Muscle layer of colon (tissue), 2 donors: Measurements from ENCODE around the gene SLC6A4.
"Not testable (repeated sequence)": the region's sequence is repeated elsewhere in the genome, so short reads cannot be mapped to it uniquely, and the experiment has no call there.

Source experiments
- H3K27ac ChIP-seq: one replicate; pipeline ENCODE4 v1.7.0; 2013; ENCODE audit warnings: low read depth, mild to moderate bottlenecking, low read length, moderate library complexity
- H3K27me3 ChIP-seq, 2 donors: one replicate each; pipeline ENCODE4 v1.7.0; 2013; ENCODE audit warnings: low read length in 2 of 2, mild to moderate bottlenecking in 2 of 2; ENCODE audit not compliant: insufficient read depth in 2 of 2, control insufficient read depth in 1 of 2
- H3K36me3 ChIP-seq: one replicate; pipeline ENCODE4 v1.7.0; 2013; ENCODE audit warnings: mild to moderate bottlenecking, low read length; ENCODE audit not compliant: insufficient read depth
- H3K4me1 ChIP-seq: one replicate; pipeline ENCODE4 v1.7.0; 2013; ENCODE audit warnings: mild to moderate bottlenecking, low read length; ENCODE audit not compliant: insufficient read depth
- H3K4me3 ChIP-seq, 2 donors: one replicate each; pipeline ENCODE4 v1.7.0; 2013; ENCODE audit warnings: low read length in 2 of 2, low read depth in 1 of 2, mild to moderate bottlenecking in 1 of 2, moderate library complexity in 1 of 2
- H3K9ac ChIP-seq: one replicate; pipeline ENCODE4 v1.7.0; 2013; ENCODE audit warnings: low read length
- H3K9me3 ChIP-seq: one replicate; pipeline ENCODE4 v1.7.0; 2013; ENCODE audit warnings: mild to moderate bottlenecking, low read length
- donor health status: abdominal sarcoma.
- donor health status: Adenocarcinoma of cecum.

Gene SLC6A4

DNA sequence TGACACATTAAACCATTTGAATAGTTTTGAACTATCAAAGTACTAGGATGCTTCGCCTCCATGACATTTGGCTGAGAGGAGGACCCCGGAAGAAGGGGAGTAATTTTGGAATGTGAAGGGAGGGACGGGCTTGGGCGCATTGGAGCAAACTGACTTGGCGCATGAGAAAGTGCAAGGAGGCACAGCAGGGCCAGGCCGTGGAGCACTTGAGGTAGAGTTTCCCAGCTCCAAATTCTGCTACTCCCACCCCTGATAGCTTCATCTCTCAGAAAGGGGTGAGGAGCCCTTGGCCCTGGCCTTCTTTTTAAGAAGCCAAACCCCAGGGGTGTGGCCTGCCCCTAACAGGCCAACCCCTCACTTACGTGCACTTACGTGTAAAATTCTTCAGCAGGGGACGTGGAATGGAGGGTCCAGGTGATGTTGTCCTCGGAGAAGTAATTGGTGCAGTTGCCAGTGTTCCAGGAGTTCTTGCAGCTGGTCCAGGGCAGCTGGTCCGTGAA, 17.7 kb downstream of the SLC6A4 start:
- Histone ChIP-seq H3K9me3 (no peaks in the 10 kb centered on the region), H3K36me3 (no peaks in the 10 kb centered on the region), H3K27me3 (no peaks in the 10 kb centered on the region), H3K4me3 (no peak overlapping the region), H3K9ac (no peak overlapping the region), H3K4me1 (no peaks in the 10 kb centered on the region), H3K27ac (no peak overlapping the region)

DNA sequence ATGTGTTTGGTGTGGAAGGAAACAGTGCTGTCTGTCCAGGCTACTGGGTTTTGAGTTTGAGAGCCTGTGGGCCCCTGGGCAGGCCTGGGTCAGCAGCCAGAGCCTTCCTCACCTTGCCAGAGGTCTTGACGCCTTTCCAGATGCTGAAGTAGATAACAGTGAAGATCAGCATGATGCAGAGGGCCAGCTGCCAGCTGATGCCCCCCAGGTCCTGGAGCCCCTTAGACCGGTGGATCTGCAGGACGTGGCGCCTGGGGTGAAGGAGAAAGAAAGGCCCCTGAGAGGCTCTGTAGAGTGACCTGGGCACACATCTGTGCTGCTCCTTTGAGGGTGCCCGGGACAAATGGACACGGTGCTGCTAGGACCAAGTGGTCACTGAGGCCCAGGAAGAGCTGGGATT, 18.4 kb downstream of the SLC6A4 start:
- no peak overlapping the region for H3K27ac ChIP-seq
- H3K9me3 ChIP-seq, result no peaks in the 10 kb centered on the region
- H3K9ac ChIP-seq, result no peak overlapping the region
- H3K4me1 ChIP-seq, result no peaks in the 10 kb centered on the region
- H3K4me3 ChIP-seq, result no peak overlapping the region
- no peaks in the 10 kb centered on the region for H3K27me3 ChIP-seq
- H3K36me3 ChIP-seq, result no peaks in the 10 kb centered on the region

DNA sequence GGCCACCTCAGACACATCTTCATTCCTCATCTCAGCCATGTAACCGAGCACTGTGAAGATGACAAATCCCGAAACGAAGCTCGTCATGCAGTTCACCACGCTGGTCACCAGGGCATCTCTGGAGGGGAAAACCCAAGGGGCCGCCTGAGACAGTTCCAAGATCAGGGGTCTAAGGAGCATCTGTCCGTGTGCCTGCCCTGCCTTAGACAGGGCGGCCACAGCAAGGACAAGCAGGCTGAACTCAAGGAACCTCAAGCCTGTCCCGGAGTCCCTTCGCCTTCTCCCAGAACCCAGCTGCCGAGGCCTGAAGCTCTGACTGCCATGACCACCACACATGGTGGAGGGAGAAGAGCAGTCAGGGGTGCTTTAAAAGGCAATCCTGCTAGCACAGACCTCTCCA, 22.7 kb downstream of the SLC6A4 start:
- no peaks in the 10 kb centered on the region for H3K4me1 ChIP-seq
- H3K36me3 ChIP-seq, result no peaks in the 10 kb centered on the region
- H3K27me3 ChIP-seq, result no peaks in the 10 kb centered on the region
- no peaks in the 10 kb centered on the region for H3K9me3 ChIP-seq
- no peak overlapping the region for H3K9ac ChIP-seq
- H3K27ac ChIP-seq, result no peak overlapping the region
- H3K4me3 ChIP-seq, result no peak overlapping the region

DNA sequence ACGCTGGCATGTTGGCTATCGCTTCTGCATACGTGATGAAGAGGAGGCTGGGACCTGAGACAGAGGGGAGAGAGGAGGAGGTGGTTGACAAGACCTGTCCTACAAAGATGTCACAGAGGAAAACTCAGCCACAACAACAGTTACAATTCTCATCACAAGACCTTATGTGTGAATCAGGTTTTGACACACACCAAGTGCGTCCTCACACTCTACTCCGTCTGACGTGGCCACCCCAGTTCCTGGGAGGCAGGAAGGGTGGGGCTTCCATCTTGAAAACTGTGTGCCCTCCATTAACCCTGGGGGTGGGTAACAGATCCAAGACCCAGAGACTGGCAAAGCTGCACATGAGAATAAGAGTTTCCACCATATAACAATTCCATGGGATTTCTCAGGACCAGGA, 24.1 kb downstream of the SLC6A4 start:
- H3K9me3 ChIP-seq, result no peaks in the 10 kb centered on the region
- H3K36me3 ChIP-seq, result no peaks in the 10 kb centered on the region
- no peak overlapping the region for H3K4me3 ChIP-seq
- H3K9ac ChIP-seq, result no peak overlapping the region
- H3K4me1 ChIP-seq, result no peaks in the 10 kb centered on the region
- H3K27ac ChIP-seq, result no peak overlapping the region
- H3K27me3 ChIP-seq, result no peaks in the 10 kb centered on the region

DNA sequence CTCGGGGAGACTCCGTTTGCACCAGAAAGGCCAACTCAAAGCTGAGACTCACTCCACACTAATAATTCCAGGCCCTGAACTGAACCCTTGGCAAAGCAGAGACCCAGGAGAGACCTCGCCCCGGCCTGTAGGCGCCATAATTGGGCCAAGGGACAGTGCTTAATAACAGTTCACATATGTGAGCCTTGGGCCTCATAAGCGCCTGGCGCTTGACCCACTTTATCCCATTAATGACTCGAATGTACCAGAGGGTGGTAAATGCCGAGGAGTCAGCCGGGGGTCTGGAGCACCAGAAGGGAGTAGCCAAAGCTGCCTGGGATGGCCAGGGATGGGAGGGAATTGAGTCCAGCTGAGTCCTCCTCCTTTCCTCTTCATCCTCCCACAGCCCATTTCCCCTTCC, 24.6 kb downstream of the SLC6A4 start:
- Histone ChIP-seq H3K4me3 (no peak overlapping the region), H3K9ac (no peak overlapping the region), H3K27ac (no peak overlapping the region), H3K36me3 (no peaks in the 10 kb centered on the region), H3K27me3 (no peaks in the 10 kb centered on the region), H3K9me3 (no peaks in the 10 kb centered on the region), H3K4me1 (no peaks in the 10 kb centered on the region)

DNA sequence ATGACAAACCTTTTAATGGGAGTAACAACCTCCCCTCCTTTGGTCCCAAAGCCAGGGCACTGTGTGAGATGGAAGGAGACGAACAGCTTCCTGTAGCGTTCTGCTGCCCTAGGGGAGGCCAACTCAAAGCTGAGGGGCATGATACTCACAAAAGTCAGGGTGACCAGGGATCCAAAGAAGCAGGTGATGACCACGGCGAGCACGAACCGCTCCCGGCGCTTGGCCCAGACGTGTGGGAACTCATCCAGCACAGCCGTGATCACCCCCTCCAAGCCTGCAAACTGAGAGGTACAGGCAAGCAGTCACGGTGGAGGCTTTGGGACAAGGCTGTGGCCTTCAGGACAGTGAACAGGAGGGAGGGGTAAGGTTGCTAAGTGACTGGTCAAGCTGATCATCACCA, 25.1 kb downstream of the SLC6A4 start:
- Histone ChIP-seq H3K36me3 (no peaks in the 10 kb centered on the region), H3K4me1 (no peaks in the 10 kb centered on the region), H3K9me3 (no peaks in the 10 kb centered on the region), H3K27ac (no peak overlapping the region), H3K9ac (no peak overlapping the region), H3K4me3 (no peak overlapping the region), H3K27me3 (no peaks in the 10 kb centered on the region)

DNA sequence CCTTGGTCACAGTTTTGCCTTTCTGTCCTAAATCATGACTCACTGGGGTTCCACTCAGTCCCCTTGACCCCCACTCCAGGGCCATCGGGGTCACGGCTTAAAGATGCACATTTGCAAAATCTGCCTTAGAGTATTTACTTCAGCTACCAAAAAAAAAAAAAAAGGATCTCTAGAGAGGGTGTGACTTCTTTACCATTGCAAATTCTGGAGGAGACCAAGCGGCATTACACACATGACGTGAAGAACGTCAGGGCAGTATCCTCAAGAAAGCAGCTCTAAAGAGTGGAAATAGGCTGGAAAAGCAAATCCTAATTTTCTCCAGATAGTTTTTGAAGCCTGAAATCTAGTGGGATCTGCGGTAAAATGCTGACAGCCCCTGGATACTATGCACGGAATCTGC, 25.6 kb downstream of the SLC6A4 start:
- Histone ChIP-seq H3K9ac (no peak overlapping the region), H3K9me3 (no peaks in the 10 kb centered on the region), H3K27ac (no peak overlapping the region), H3K4me1 (no peaks in the 10 kb centered on the region), H3K36me3 (no peaks in the 10 kb centered on the region), H3K27me3 (no peaks in the 10 kb centered on the region), H3K4me3 (no peak overlapping the region)

DNA sequence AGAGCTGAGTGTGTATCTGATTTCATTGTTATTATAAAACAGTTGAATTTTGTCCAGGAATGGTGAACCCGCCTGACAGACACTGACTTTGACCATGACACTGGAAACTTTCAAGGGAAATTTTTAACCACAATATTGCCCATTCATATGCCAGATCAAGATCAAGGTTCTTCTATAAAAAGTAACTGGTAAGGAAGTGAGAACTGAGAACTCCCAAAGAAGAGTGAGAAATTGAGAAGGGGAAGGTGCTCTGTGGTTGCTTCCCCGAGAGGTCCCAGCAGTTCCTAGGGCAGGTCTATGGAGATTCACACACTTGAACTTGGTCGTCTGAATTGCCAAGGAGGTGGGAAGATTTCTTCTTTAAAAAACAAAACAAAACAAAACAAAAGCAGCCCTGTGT, 27.3 kb downstream of the SLC6A4 start:
- H3K9me3 ChIP-seq, result no peaks in the 10 kb centered on the region
- no peak overlapping the region for H3K4me3 ChIP-seq
- peaks cover 0 to 4% of the 10 kb centered on the region in 2 donors for H3K27me3 ChIP-seq
- no peaks in the 10 kb centered on the region for H3K4me1 ChIP-seq
- no peak overlapping the region for H3K9ac ChIP-seq
- no peaks in the 10 kb centered on the region for H3K36me3 ChIP-seq
- no peak overlapping the region for H3K27ac ChIP-seq

DNA sequence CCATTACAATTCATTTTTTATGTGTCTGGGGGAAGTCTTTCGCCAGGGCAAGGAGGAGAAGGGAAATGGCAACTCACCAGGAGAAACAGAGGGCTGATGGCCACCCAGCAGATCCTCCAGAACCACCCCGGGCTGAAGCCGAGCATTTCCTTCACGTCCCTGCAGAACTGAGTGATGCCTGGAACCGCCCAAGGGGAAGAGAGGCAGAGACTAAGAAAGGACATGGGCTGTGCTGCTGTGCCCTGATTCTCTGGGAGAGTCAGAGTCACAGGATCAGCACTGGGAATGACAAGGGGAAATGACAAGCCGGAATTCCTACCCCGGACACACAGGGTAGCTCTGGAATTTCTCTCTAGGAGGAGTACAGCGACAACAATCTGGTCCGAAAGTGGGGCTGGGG, 27.8 kb downstream of the SLC6A4 start:
- Histone ChIP-seq H3K27me3 (peaks cover 0 to 4% of the 10 kb centered on the region in 2 donors), H3K4me3 (no peak overlapping the region), H3K4me1 (no peaks in the 10 kb centered on the region), H3K36me3 (no peaks in the 10 kb centered on the region), H3K27ac (no peak overlapping the region), H3K9me3 (no peaks in the 10 kb centered on the region), H3K9ac (no peak overlapping the region)

DNA sequence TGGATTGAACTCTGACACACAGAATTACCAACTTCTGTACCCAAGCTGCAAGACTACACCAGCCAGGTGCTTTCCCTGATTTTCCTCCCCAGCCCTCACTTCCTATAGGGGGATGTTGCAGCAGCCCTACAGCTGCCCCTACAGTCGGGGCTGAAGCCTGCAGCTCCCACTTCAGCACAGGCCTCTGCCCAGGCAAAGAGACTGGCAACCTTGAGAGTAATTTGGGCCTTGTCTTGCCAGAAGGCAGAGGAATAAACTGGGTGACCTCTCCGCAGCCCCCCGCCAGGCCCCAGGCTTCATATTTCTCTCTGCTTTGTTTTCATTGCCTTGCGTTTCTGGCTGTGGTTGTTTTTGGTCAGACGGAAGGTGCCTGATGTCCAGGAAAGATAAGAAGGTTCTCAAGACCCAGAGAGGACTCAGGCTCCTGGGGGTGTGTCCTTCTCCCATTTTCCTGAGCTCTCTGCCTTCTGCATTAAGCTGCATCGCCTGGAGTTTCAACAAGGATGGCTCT, 32.0 kb downstream of the SLC6A4 start:
- Histone ChIP-seq H3K27ac (no peak overlapping the region), H3K4me3 (no peak overlapping the region), H3K9ac (no peak overlapping the region), H3K27me3 (peaks cover 0 to 7% of the 10 kb centered on the region in 2 donors), H3K4me1 (no peaks in the 10 kb centered on the region), H3K9me3 (no peaks in the 10 kb centered on the region), H3K36me3 (no peaks in the 10 kb centered on the region)

DNA sequence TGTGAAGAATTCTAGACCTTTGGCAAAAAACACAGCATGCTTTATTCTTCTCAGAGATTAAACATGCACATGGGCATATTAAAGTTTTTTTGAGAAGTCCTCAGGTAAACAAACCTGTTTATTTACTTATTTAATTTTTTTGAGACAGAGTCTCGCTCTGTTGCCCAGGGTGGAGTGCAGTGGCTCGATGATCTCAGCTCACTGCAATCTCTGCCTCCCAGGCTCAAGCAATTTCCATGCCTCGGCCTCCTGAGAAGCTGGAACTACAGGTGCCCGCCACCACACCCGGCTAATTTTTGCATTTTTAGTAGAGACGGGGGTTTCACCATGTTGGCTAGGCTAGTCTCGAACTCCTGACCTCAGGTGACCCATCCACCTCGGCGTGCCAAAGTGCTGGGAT, 34.8 kb downstream of the SLC6A4 start:
- not testable (repeated sequence) for H3K27ac ChIP-seq, H3K9me3 ChIP-seq, H3K9ac ChIP-seq, H3K36me3 ChIP-seq, H3K27me3 ChIP-seq, H3K4me1 ChIP-seq, H3K4me3 ChIP-seq

DNA sequence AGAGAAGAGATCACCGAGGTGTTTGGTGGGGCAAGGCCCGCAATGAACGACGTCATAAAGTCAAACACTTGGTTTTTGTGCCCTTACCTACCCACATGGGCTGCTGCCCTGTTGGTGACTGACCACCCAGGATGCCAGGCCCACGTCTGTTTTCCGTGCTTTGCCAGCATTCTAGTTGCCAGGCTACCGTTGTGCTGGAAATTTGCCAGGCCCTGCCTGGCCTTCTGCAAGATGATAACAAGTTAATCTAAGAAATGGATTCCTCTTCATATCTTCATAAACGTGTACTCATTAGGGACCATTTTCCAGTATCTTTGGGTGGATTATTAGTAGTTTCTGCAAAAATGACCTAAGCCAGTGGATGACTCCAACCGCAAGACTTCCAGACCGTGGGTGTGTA, 35.4 kb downstream of the SLC6A4 start:
- no peak overlapping the region for H3K4me3 ChIP-seq
- H3K36me3 ChIP-seq, result no peaks in the 10 kb centered on the region
- H3K27ac ChIP-seq, result no peak overlapping the region
- peaks cover 0 to 7% of the 10 kb centered on the region in 2 donors for H3K27me3 ChIP-seq
- H3K4me1 ChIP-seq, result no peaks in the 10 kb centered on the region
- no peak overlapping the region for H3K9ac ChIP-seq
- H3K9me3 ChIP-seq, result no peaks in the 10 kb centered on the region
